ENCODE data around the gene SOHLH1.

SOHLH1 gene

DNA sequence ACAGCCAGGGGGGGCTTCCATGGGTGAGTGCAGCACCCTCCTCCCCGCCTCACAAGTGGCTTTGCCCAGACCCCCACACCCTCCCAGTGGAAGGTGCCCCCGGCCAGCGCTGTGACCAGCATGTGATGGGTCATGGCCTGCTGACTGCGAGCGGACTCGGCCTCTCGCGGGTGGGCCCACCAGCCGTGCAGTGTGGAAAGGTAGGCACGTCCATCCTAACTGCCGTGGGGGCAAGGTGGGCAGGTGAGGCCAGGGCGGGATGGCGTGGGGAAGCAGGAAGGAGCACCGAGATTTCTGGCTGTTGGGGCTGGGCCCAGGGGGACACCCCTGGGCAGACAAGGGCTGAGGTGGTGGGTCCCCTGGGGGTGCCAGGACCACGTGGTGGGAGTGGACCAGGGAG is 12.1 kb downstream of the SOHLH1 start:
- H3K27ac ChIP-seq = no peak overlapping the region
- no peak for TF ChIP-seq CTCF (conservative IDR thresholded peaks at IDR 0.05)

DNA sequence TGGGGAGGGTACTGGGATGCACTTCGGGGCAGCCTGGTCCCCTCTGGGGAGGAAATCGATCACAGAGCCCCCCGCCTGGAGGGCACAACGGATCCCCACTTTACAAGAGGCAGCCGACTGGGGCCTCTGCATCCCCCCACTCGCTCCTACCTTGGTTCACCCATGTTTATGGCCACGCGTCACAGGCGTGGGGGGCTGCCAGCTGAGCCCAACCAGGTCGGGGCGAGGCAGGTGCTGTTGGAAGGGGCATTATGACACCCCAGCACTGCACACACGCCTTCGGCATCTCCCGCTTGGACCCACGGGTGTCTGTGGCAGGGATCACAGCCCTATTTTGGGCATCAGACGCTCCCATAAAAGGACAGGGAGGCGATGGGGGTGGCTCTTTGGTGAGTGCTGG is 14.6 kb downstream of the SOHLH1 start:
- H3K27ac ChIP-seq = no peak overlapping the region
- no peak for TF ChIP-seq CTCF (conservative IDR thresholded peaks at IDR 0.05)

DNA sequence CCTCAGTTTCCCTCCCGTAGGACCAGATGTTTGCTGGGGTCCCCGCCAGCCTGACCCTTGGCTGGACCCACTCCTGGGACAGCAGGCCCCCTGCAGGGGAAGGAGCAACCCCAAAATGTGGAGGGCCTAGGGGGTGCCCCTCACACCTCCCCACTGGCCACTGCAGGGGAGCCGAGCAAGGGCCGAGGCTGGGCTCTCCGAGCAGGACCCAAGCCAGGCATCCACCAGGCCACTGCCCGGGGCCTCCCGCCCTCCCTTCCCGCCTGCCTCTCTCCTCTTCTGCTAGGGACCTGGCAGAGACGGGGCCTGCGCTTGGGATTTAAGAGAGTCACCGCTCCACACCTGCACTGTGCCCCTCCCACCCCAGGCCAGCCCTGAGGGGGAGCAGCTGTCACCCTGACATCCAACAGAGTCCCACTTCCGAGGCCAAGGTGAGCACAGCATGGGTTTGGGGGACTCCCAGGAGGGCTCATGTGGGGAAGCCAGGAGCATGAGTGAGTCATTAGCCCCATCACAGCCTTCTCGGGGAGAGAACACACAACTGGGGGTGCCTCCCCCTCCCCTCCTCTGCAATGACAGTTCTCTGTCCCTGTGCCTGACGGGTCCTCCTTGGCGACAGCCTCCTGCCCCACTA is 15.8 kb downstream of the SOHLH1 start:
- TF ChIP-seq CTCF (conservative IDR thresholded peaks at IDR 0.05) = no peak
- H3K27ac ChIP-seq = no peak overlapping the region

GRCh38 chr9:135681161-135681560 is 18.1 kb downstream of the SOHLH1 start:
- TF ChIP-seq CTCF (conservative IDR thresholded peaks at IDR 0.05) = no peak
- no peak overlapping the region for H3K27ac ChIP-seq

DNA sequence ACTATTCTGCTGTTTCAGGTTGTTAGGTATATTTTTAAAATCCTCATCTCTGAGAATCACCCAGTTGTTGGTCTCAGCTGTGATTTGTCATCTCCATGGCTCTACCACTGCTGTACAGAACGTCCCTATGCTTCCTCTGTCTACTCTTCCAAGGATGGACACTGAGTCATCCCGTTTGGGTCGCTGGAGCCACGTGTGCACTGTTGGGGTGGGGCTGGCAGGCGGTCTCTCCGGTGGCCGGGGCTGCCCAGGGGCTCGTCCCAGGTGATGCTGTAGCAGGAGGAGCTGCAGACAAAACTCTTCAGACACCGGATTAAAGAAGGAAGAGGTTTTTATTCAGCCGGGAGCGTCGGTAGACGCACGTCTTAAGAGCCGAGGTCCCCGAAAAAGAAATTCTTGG is 19.2 kb downstream of the SOHLH1 start:
- no peak overlapping the region for H3K27ac ChIP-seq
- TF ChIP-seq CTCF (conservative IDR thresholded peaks at IDR 0.05) = no peak

DNA sequence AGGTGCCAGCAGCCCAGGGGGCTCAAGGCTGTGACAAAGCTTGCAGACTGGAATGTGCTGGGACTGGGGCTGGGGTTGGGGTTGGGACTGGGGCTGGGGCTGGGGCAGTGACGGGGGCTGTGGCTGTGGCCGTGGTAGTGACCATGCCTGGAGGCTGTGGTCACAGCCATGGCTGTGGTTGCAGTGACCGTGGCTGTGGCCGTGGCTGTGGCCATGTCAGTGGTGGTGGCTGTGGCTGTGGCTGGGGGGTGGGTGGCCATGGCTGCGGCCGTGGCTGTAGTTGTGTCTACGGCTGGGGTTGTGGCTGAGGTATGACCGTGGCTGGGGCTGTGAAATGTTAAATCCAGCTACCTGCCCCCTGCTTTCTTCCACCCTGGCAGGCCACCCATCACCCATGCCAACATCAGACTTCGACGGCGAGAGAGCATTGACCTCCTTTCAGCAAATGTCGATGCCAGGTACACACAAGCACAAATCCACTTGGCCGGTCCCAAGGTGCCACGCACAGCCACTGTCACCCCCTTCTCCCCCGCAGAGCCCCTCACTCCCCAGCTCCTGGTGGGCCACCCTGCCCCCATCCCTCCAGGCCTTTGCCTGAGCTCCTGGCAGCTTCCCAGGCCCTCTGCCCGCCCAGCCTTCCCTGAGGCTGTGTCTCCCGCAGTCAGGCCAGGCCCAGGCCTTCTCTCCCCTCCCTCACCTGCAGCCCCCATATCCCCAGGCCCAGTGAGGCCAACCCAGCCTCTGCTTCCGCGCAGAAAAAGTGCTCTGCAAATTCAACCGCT is 20.9 kb downstream of the SOHLH1 start:
- no peak overlapping the region for H3K27ac ChIP-seq
- TF ChIP-seq CTCF (conservative IDR thresholded peaks at IDR 0.05) = no peak

- H3K27ac ChIP-seq = no peak overlapping the region
- TF ChIP-seq CTCF (conservative IDR thresholded peaks at IDR 0.05) = no peak
Observed at GRCh38 chr9:135677641-135678168, 21.6 kb downstream of the SOHLH1 start.
